Measurements from ENCODE around the gene PC.

DNA sequence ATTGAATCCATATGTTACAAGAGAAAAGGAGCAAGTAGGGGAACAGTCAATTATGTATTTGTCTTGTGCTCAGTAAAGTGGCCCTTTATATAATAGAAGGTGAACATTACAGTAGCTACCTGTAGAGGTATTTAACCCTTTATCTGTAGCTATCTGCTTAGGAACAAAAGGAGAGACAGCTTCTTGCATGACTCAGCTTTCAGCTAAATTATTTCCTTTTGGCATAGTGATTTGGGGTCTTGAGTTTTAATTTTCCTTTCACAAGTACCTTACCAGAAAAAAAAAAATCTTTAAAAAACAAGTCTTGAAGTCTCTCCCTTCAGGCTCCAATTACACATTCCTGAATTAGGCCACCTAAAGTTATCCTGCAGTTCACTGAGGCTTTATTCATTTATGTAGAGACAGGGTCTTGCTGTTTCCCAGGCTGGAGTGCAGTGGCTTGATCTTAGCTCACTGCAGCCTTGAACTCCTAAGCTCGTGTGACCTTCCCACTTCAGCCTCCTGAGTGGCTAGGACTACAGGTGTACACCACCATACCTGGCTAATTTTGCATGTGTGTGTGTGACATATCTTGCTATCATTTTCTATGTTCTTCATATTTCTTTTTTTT lies 147.5 kb downstream of the PC start:
- TF ChIP-seq, protein P1, sequence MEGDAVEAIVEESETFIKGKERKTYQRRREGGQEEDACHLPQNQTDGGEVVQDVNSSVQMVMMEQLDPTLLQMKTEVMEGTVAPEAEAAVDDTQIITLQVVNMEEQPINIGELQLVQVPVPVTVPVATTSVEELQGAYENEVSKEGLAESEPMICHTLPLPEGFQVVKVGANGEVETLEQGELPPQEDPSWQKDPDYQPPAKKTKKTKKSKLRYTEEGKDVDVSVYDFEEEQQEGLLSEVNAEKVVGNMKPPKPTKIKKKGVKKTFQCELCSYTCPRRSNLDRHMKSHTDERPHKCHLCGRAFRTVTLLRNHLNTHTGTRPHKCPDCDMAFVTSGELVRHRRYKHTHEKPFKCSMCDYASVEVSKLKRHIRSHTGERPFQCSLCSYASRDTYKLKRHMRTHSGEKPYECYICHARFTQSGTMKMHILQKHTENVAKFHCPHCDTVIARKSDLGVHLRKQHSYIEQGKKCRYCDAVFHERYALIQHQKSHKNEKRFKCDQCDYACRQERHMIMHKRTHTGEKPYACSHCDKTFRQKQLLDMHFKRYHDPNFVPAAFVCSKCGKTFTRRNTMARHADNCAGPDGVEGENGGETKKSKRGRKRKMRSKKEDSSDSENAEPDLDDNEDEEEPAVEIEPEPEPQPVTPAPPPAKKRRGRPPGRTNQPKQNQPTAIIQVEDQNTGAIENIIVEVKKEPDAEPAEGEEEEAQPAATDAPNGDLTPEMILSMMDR (IDR thresholded peaks at IDR 0.05), result no peak
- no peak for TF ChIP-seq EP300 (IDR thresholded peaks at IDR 0.05)
- no peak for TF ChIP-seq POLR2A (IDR thresholded peaks at IDR 0.05)
- TF ChIP-seq POLR2AphosphoS5 (IDR thresholded peaks at IDR 0.05), result no peak
